T-cell (primary cell): Measurements from ENCODE around the gene ACD. TPM values are rescaled to one million over a fixed set of nuclear protein-coding genes. Genes with fewer than 3 reads are reported as not detected.

Experiments
- ATAC-seq, 4 experiments: fragments of 200-7000 bp in 3 of 4; fragments of 150-1000 bp in 1 of 4; cut with Tn5 transposase; replicated peaks in 1 of 4; 1 replicate in 3 of 4; 2 replicates in 1 of 4; pipeline ENCODE4 v1.10.0; 2021; ENCODE audit warnings: moderate library complexity in 3 of 4, mild to moderate bottlenecking in 2 of 4, moderate number of reproducible peaks in 1 of 4
- CTCF ChIA-PET, 2 donors: fragments of 300-600 bp; sonication (Branson Sonifier 250); formaldehyde crosslinking; loops; one replicate each; lab custom pipeline; 2022; ENCODE audit warnings: antibody characterized with exemption in 2 of 2; lab: Charles Lee
- POLR2A ChIA-PET, 2 donors: fragments of 300-600 bp; sonication (Branson Sonifier 250); formaldehyde crosslinking; loops; one replicate each; lab custom pipeline; 2022; ENCODE audit warnings: antibody characterized with exemption in 2 of 2; lab: Charles Lee
- DNase-seq, 35 experiments: peaks; one replicate each; pipeline versions ENCODE4 v3.0.0 to v3.0.0-alpha.2; 2013 to 2023
- H3K27ac ChIP-seq: one replicate; pipeline ENCODE4 v1.5.1; 2013; ENCODE audit warnings: low read length
- H3K27me3 ChIP-seq, 2 experiments: replicated peaks in 1 of 2; 1 replicate in 1 of 2; 2 replicates in 1 of 2; pipeline versions ENCODE4 v1.6.1 to v1.7.0; 2013; ENCODE audit warnings: low read length in 1 of 2, mixed read lengths in 1 of 2; ENCODE audit not compliant: control insufficient read depth in 2 of 2, insufficient read depth in 2 of 2; ENCODE audit errors: extremely low read depth in 1 of 2
- H3K36me3 ChIP-seq, 2 donors: 1 replicate in 1 of 2; 2 replicates in 1 of 2; pipeline versions ENCODE4 v1.6.1 to v1.7.0; 2013; ENCODE audit warnings: low read length in 1 of 2; ENCODE audit not compliant: control insufficient read depth in 2 of 2, insufficient read depth in 1 of 2; ENCODE audit errors: extremely low read depth in 1 of 2
- H3K4me1 ChIP-seq, 2 experiments: 1 replicate in 1 of 2; 2 replicates in 1 of 2; pipeline versions ENCODE4 v1.6.1 to v1.7.0; 2013; ENCODE audit warnings: low read length in 2 of 2, mixed read lengths in 1 of 2; ENCODE audit not compliant: insufficient read depth in 2 of 2, control insufficient read depth in 1 of 2; ENCODE audit errors: extremely low read depth in 1 of 2
- H3K4me3 ChIP-seq, 2 donors: 1 replicate in 1 of 2; 2 replicates in 1 of 2; pipeline versions ENCODE4 v1.5.1 to v1.7.0; 2013; ENCODE audit warnings: mild to moderate bottlenecking in 2 of 2, low read length in 1 of 2, moderate library complexity in 1 of 2; ENCODE audit not compliant: control insufficient read depth in 1 of 2; ENCODE audit errors: extremely low read depth in 1 of 2
- H3K9me3 ChIP-seq: 2 replicates; pipeline ENCODE4 v1.7.0; 2013
- H3K27ac Mint-ChIP-seq, 2 donors: one replicate each; pipeline ENCODE4 v1.8.0; 2020 to 2021; ENCODE audit warnings: mild to moderate bottlenecking in 2 of 2, mixed read lengths in 2 of 2
- H3K27me3 Mint-ChIP-seq, 2 donors: one replicate each; pipeline ENCODE4 v1.8.0; 2021 to 2022; ENCODE audit warnings: mixed read lengths in 2 of 2
- H3K36me3 Mint-ChIP-seq: one replicate; pipeline ENCODE4 v1.8.0; 2021; ENCODE audit warnings: mixed read lengths
- H3K4me1 Mint-ChIP-seq, 3 donors: one replicate each; pipeline ENCODE4 v1.8.0; 2020 to 2022; ENCODE audit warnings: mixed read lengths in 3 of 3, mild to moderate bottlenecking in 1 of 3
- H3K4me3 Mint-ChIP-seq, 3 donors: one replicate each; pipeline ENCODE4 v1.8.0; 2020 to 2022; ENCODE audit warnings: mild to moderate bottlenecking in 3 of 3, mixed read lengths in 3 of 3, moderate library complexity in 3 of 3
- H3K9me3 Mint-ChIP-seq, 3 donors: one replicate each; pipeline ENCODE4 v1.8.0; 2020 to 2022; ENCODE audit warnings: mixed read lengths in 3 of 3
- WGBS: methylation state at CpG from one replicate; pipeline ENCODE4 v1.1.5; 2013; ENCODE audit warnings: missing lambda C conversion rate; ENCODE audit not compliant: insufficient coverage; 5-methylcytosine and 5-hydroxymethylcytosine counted together
- total RNA-seq, 35 experiments: library from RNA in 6 of 35; stranded (reverse) in 6 of 35; fragments of 120-200 nt in 1 of 35; gene quantifications; one replicate each; pipeline versions ENCODE4 v1.2.1 to v1.2.4 and lab custom pipeline; 2013 to 2026

ACD gene
- total RNA-seq, 5 donors from 2014 or later (not counting 1 experiment from before 2014, with no cell fraction given) = 24.5 to 62.6 (median 53.6) TPM

GRCh38 chr16:67647681-67648080 is 12.4 kb downstream of the ACD start:
- H3K27ac ChIP-seq = peak overlapping the region; percentile 12
- Mint-ChIP-seq H3K27me3 (no peaks in the 10 kb centered on the region), H3K27ac (peak overlapping the region in 1 of 2 donors; percentile 85), H3K9me3 (no peaks in the 10 kb centered on the region), H3K4me1 (peaks cover 18 to 26% (median 21%) of the 10 kb centered on the region in 3 donors), H3K4me3 (no peak overlapping the region), H3K36me3 (peaks cover 24% of the 10 kb centered on the region)
- peaks cover 13 to 64% of the 10 kb centered on the region in 2 donors for H3K36me3 ChIP-seq
- ATAC-seq (no peak), DNase-seq (no peak)
- no peak overlapping the region for H3K4me3 ChIP-seq
- no CpG with 5 or more reads among the region's 13 CpGs for WGBS
- POLR2A ChIA-PET = interaction anchor here in 1 of 2 donors (0.5 kb wide), 1 partner anchor 25 kb away, joined by 4 read pairs; no protein-coding TSS in a partner anchor
- no peaks in the 10 kb centered on the region for H3K27me3 ChIP-seq
- CTCF ChIA-PET = no interaction called here
- H3K4me1 ChIP-seq = peaks cover 0 to 33% of the 10 kb centered on the region in 2 experiments
- no peaks in the 10 kb centered on the region for H3K9me3 ChIP-seq

GRCh38 chr16:67647111-67647651 is 12.9 kb downstream of the ACD start:
- Histone ChIP-seq H3K36me3 (peaks cover 13 to 60% of the 10 kb centered on the region in 2 donors), H3K9me3 (no peaks in the 10 kb centered on the region), H3K27ac (peak overlapping the region; percentile 12), H3K4me3 (no peak overlapping the region), H3K27me3 (no peaks in the 10 kb centered on the region), H3K4me1 (peaks cover 0 to 33% of the 10 kb centered on the region in 2 experiments)
- Mint-ChIP-seq H3K36me3 (peaks cover 22% of the 10 kb centered on the region), H3K27ac (peak overlapping the region in 1 of 2 donors; percentile 85), H3K4me1 (peaks cover 18 to 26% (median 21%) of the 10 kb centered on the region in 3 donors), H3K4me3 (peak overlapping the region in 1 of 3 donors; percentile 81), H3K27me3 (no peaks in the 10 kb centered on the region), H3K9me3 (no peaks in the 10 kb centered on the region)
- CTCF ChIA-PET = no interaction called here
- DNase-seq (no peak), ATAC-seq (no peak)
- 92% methylated on average over 15 of the region's 15 CpGs for WGBS
- POLR2A ChIA-PET = no interaction called here

- H3K4me1 ChIP-seq = peaks cover 0 to 33% of the 10 kb centered on the region in 2 experiments
- DNase-seq = peak in 6 of 35 experiments; percentile 14 to 40 (median 28)
- CTCF ChIA-PET = interaction anchor here (0.5 to 4.3 kb wide), 18 partner anchors 15 to 1553 kb away, joined by 3 to 44 read pairs (median 4); partner anchors contain the start of genes ACD (in 1 of the 2) and PARD6A (in 1 of the 2)
- no peaks in the 10 kb centered on the region for H3K9me3 Mint-ChIP-seq
- peak; percentile 1 to 31 (median 12) for ATAC-seq
- no peaks in the 10 kb centered on the region for H3K27me3 ChIP-seq
- H3K27me3 Mint-ChIP-seq = no peaks in the 10 kb centered on the region
- peak overlapping the region; percentile 81 to 86 (median 83) for H3K4me3 Mint-ChIP-seq
- H3K4me1 Mint-ChIP-seq = peaks cover 14 to 21% (median 20%) of the 10 kb centered on the region in 3 donors
- 38% methylated on average over 15 of the region's 15 CpGs for WGBS
- H3K27ac ChIP-seq = peak overlapping the region; percentile 80
- POLR2A ChIA-PET = interaction anchor here in 1 of 2 donors (0.9 kb wide), 1 partner anchor 14 kb away, joined by 4 read pairs; the partner anchor contains the start of gene ACD
- H3K36me3 Mint-ChIP-seq = peaks cover 9% of the 10 kb centered on the region
- H3K27ac Mint-ChIP-seq = peak overlapping the region; percentile 94 to 95
- H3K4me3 ChIP-seq = peak overlapping the region; percentile 63 to 79
- H3K9me3 ChIP-seq = no peaks in the 10 kb centered on the region
- H3K36me3 ChIP-seq = peaks cover 3 to 43% of the 10 kb centered on the region in 2 donors
Observed at GRCh38 chr16:67645397-67646121, 14.5 kb downstream of the ACD start.

- POLR2A ChIA-PET = interaction anchor here in 1 of 2 donors (0.7 kb wide), 1 partner anchor 154 kb away, joined by 9 read pairs; no protein-coding TSS in a partner anchor
- 97% methylated on average over 7 of the region's 9 CpGs for WGBS
- H3K27ac ChIP-seq = peak overlapping the region; percentile 80
Observed at GRCh38 chr16:67644038-67644437, 16.0 kb downstream of the ACD start.

GRCh38 chr16:67641779-67642708 is 18.0 kb downstream of the ACD start:
- Histone ChIP-seq H3K9me3 (no peaks in the 10 kb centered on the region), H3K27ac (no peak overlapping the region), H3K36me3 (peaks cover 4 to 33% of the 10 kb centered on the region in 2 donors), H3K27me3 (no peaks in the 10 kb centered on the region), H3K4me1 (peaks cover 0 to 28% of the 10 kb centered on the region in 2 experiments), H3K4me3 (no peak overlapping the region)
- Mint-ChIP-seq H3K4me1 (peaks cover 6 to 17% (median 16%) of the 10 kb centered on the region in 3 donors), H3K27ac (peak overlapping the region; percentile 11 to 39), H3K27me3 (no peaks in the 10 kb centered on the region), H3K36me3 (peaks cover 15% of the 10 kb centered on the region), H3K9me3 (no peaks in the 10 kb centered on the region), H3K4me3 (no peak overlapping the region)
- POLR2A ChIA-PET = interaction anchor here in 1 of 2 donors (0.6 kb wide), 1 partner anchor 122 kb away, joined by 3 read pairs; no protein-coding TSS in a partner anchor
- 85% methylated on average over 8 of the region's 10 CpGs for WGBS
- CTCF ChIA-PET = interaction anchor here (0.6 to 4.3 kb wide), 5 partner anchors 28 to 161 kb away, joined by 3 to 44 read pairs (median 3); partner anchors contain the start of gene ATP6V0D1 (in 1 of the 2)
- ATAC-seq (no peak), DNase-seq (no peak)

More at GRCh38 chr16:67644038-67644437, 16.0 kb downstream of the ACD start:
- Mint-ChIP-seq H3K4me3 (peak overlapping the region; percentile 65 to 81 (median 76)), H3K4me1 (peaks cover 6 to 20% (median 16%) of the 10 kb centered on the region in 3 donors), H3K27me3 (no peaks in the 10 kb centered on the region), H3K36me3 (peaks cover 1% of the 10 kb centered on the region), H3K9me3 (no peaks in the 10 kb centered on the region), H3K27ac (peak overlapping the region; percentile 84 to 87)
- ATAC-seq (no peak), DNase-seq (no peak)
- H3K36me3 ChIP-seq = peaks cover 0 to 29% of the 10 kb centered on the region in 2 donors
- H3K4me3 ChIP-seq = no peak overlapping the region
- H3K27me3 ChIP-seq = no peaks in the 10 kb centered on the region
- H3K4me1 ChIP-seq = peaks cover 0 to 33% of the 10 kb centered on the region in 2 experiments
- no peaks in the 10 kb centered on the region for H3K9me3 ChIP-seq
- CTCF ChIA-PET = interaction anchor here (0.6 to 4.3 kb wide), 16 partner anchors 10 to 320 kb away, joined by 3 to 44 read pairs (median 9); partner anchors contain the start of genes ACD (in 1 of the 2), ATP6V0D1 (in 1 of the 2) and PARD6A (in 1 of the 2)
